HepG2 (cell line): ENCODE data around the gene SERHL2. TPM values are rescaled to one million over a fixed set of nuclear protein-coding genes. Genes with fewer than 3 reads are reported as not detected.
"Not testable (repeated sequence)": the region's sequence is repeated elsewhere in the genome, so short reads cannot be mapped to it uniquely, and the experiment has no call there.

ENCODE experiments used
- ATAC-seq: fragments of 200-7000 bp; cut with Tn5 transposase; 3 replicates; pipeline ENCODE4 v1.9.1; 2020; ENCODE audit warnings: mild to moderate bottlenecking, moderate library complexity
- BruUV-seq: library from RNA; stranded (reverse); fragments of 400-500 nt; replicated peaks from 2 replicates; lab custom pipeline; 2021; lab: Mats Ljungman, UMichigan
- CTCF ChIA-PET: fragments of 300-600 bp; formaldehyde crosslinking; extraction: SDS; loops from one replicate; lab custom pipeline; 2021; ENCODE audit warnings: low total read pairs, inconsistent platforms, low intra/inter-chr PET ratio; lab: Yijun Ruan, JAX
- POLR2A ChIA-PET: fragments of 350-600 bp; sonication (Branson Sonifier 250); formaldehyde crosslinking; loops from one replicate; lab custom pipeline; 2020; ENCODE audit warnings: antibody characterized with exemption, inconsistent platforms; lab: Yijun Ruan, JAX
- DNase-seq: peaks from one replicate; pipeline ENCODE4 v3.0.0-alpha.2; 2015; ENCODE audit warnings: low spot score
- FAIRE-seq: peaks from 3 replicates; lab custom pipeline; 2011; peaks lifted over from hg19 to GRCh38; lab: Jason Lieb, UNC
- H2AFZ ChIP-seq: one replicate; pipeline ENCODE4 v1.6.1; 2011; ENCODE audit warnings: low read length, inconsistent platforms
- H3K27ac ChIP-seq: fragments of 300-600 bp; 3 replicates; pipeline ENCODE4 v1.8.0; 2011; ENCODE audit warnings: mixed run types, mild to moderate bottlenecking, mixed read lengths, low read length, inconsistent platforms; ENCODE audit not compliant: insufficient read depth; ENCODE audit errors: extremely low read length
- H3K27me3 ChIP-seq, 2 experiments: fragments of 200-600 bp in 1 of 2; 2 replicates in 1 of 2; 3 replicates in 1 of 2; pipeline versions ENCODE4 v1.6.0 to v1.8.0; 2011; ENCODE audit warnings: low read length in 2 of 2, mild to moderate bottlenecking in 2 of 2, moderate library complexity in 2 of 2, inconsistent platforms in 1 of 2; ENCODE audit not compliant: insufficient read depth in 2 of 2, control insufficient read depth in 1 of 2
- H3K36me3 ChIP-seq, 2 experiments: fragments of 200-600 bp in 1 of 2; replicated peaks in 1 of 2; 2 replicates in 1 of 2; 3 replicates in 1 of 2; pipeline versions ENCODE4 v1.5.1 to v1.8.0; 2011; ENCODE audit warnings: low read length in 2 of 2, inconsistent platforms in 1 of 2; ENCODE audit not compliant: insufficient read depth in 2 of 2, control insufficient read depth in 1 of 2
- H3K4me1 ChIP-seq: 2 replicates; pipeline ENCODE4 v1.5.1; 2012; ENCODE audit warnings: low read length, inconsistent platforms; ENCODE audit not compliant: insufficient read depth
- H3K4me2 ChIP-seq: 2 replicates; pipeline ENCODE4 v1.6.0; 2011; ENCODE audit warnings: low read depth, low read length, inconsistent platforms
- H3K4me3 ChIP-seq, 3 experiments: fragments of 200-600 bp in 1 of 3; sonication (generic), shearing (Covaris generic) in 1 of 3; replicated peaks in 1 of 3; 2 replicates each; pipeline ENCODE4 v1.5.1; 2011 to 2016; ENCODE audit warnings: low read length in 3 of 3, inconsistent platforms in 2 of 3, low read depth in 2 of 3, mild to moderate bottlenecking in 2 of 3, control low read depth in 1 of 3, mixed read lengths in 1 of 3; ENCODE audit not compliant: insufficient read depth in 1 of 3
- H3K79me2 ChIP-seq: one replicate; pipeline ENCODE4 v1.6.1; 2011; ENCODE audit warnings: low read length, inconsistent platforms; ENCODE audit not compliant: insufficient read depth
- H3K9ac ChIP-seq: 2 replicates; pipeline ENCODE4 v1.6.0; 2011; ENCODE audit warnings: mild to moderate bottlenecking, low read depth, low read length, inconsistent platforms; ENCODE audit not compliant: insufficient read depth
- H3K9me3 ChIP-seq: 2 replicates; pipeline ENCODE4 v1.5.1; 2012; ENCODE audit warnings: mild to moderate bottlenecking, low read length
- H4K20me1 ChIP-seq: 2 replicates; pipeline ENCODE4 v1.6.0; 2011; ENCODE audit warnings: inconsistent platforms, mild to moderate bottlenecking, low read length, moderate library complexity; ENCODE audit not compliant: insufficient read depth
- CCDC6 ChIP-seq: sonication (generic); formaldehyde crosslinking; IDR thresholded peaks from 2 replicates; pipeline ENCODE4 v1.8.1; 2022; ENCODE audit warnings: mild to moderate bottlenecking, missing genetic modification reagents, moderate library complexity
- RAD51 ChIP-seq: fragments of 450-650 bp; IDR thresholded peaks from 2 replicates; pipeline ENCODE4 v1.6.1; 2016; ENCODE audit warnings: borderline replicate concordance
- WGBS: methylation state at CpG from one replicate; pipeline ENCODE4 v1.1.6; 2017; ENCODE audit warnings: low lambda C conversion rate; 5-methylcytosine and 5-hydroxymethylcytosine counted together
- in situ Hi-C: cut with HindIII; loops from 2 replicates; pipeline ENCODE4 v1.10.0; 2017; ENCODE audit warnings: low pct_unique_long_range_greater_than_20kb; ENCODE audit not compliant: extremely low pct_ligation_motif_present
- intact Hi-C: fragments of 100-400 bp; cut with micrococcal nuclease; formaldehyde crosslinking; loops from one replicate; pipeline ENCODE4 v1.10.0; 2022; ENCODE audit not compliant: unreplicated experiment
- polyA plus RNA-seq, 8 experiments: library from polyadenylated mRNA; depleted of rRNA in 3 of 8; stranded (reverse) in 7 of 8; unstranded in 1 of 8; fragments of >200 nt; fragmentation: Illumina TruSeq in 4 of 8; extraction: Trizol in 4 of 8; gene quantifications; 2 replicates each; pipeline versions ENCODE4 v1.2.1 to v1.2.3, GENCODE V29; 2011 to 2016; ENCODE audit warnings: low read depth in 4 of 8, missing spikeins in 1 of 8, mixed read lengths in 1 of 8; ENCODE audit not compliant: insufficient read depth in 1 of 8
- total RNA-seq, 5 experiments: library from RNA; depleted of rRNA; stranded (reverse); fragments of >200 nt; fragmentation: Illumina TruSeq; extraction: Trizol; gene quantifications; 2 replicates each; pipeline ENCODE4 v1.2.3, GENCODE V29; 2016; ENCODE audit warnings: low read depth in 1 of 5

The SERHL2 gene
- total and polyA plus RNA-seq, 2 of the 13 experiments (the other 11 are each of a cell fraction or from before 2014, with no cell fraction given), result 1.0 to 1.8 TPM

DNA sequence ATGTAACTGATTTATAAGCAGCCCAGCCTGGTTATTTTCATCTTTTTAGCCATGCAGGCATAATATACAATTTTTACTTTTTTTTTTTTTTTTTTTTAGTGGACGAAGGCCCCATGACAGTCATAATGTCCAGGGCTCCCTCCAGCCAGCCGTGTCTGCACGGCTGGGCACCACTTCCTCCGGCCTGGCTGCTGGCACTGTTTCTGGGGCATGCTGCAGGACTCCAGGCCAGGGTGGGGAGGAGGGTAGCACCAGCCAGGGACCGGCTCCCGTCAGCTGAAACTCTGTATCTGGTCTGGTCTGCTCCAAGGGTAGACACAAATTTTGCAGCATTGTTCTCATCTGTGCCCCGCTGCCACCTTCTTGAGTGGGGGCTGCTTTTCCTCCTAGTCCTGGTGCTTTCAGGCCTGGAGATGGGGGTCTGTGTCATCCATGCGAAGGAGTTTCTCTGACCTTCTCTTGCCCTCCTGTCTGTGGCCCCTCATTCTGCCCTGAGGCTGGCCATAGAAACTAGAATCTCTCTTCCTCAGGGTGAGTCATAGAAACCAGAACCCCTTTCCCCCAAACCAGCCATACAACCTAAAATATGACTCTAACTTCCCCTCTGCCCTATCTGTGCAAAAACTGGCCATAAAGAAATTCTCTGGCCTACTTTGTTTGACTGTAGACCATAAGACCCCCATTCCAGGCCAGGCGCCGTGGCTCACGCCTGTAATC, 25.0 kb upstream of the SERHL2 start (continued):
- TF ChIP-seq CCDC6 (CRISPR knock-in tag), result no peak

DNA sequence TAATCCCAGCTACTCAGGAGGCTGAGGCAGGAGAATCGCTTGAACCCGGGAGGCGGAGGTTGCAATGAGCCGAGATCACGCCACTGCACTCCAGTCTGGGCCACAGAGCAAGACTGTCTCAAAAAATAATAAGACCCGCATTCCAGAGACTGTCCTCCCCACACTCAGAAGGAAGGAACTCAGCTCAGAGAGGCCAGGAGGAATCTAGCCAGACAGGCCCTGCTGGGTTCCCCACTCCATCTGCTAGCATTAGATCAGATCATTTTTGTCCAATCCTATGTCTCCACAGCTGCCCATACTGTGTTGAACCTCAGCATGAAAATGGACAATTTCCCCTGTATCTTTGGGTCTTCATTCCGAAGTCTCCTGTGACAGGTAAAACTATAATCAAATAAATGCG, 24.3 kb upstream of the SERHL2 start:
- H3K36me3 ChIP-seq, H4K20me1 ChIP-seq, FAIRE-seq, H3K79me2 ChIP-seq, H3K4me2 ChIP-seq, H3K4me3 ChIP-seq, POLR2A ChIA-PET, BruUV-seq, intact Hi-C loops, CTCF ChIA-PET, H3K9ac ChIP-seq, H2AFZ ChIP-seq, DNase-seq, H3K9me3 ChIP-seq, ATAC-seq, in situ Hi-C loops, H3K27me3 ChIP-seq, H3K27ac ChIP-seq: not testable (repeated sequence)
- 77% methylated on average over 3 of the region's 8 CpGs for WGBS
- peaks cover 12% of the 10 kb centered on the region for H3K4me1 ChIP-seq

DNA sequence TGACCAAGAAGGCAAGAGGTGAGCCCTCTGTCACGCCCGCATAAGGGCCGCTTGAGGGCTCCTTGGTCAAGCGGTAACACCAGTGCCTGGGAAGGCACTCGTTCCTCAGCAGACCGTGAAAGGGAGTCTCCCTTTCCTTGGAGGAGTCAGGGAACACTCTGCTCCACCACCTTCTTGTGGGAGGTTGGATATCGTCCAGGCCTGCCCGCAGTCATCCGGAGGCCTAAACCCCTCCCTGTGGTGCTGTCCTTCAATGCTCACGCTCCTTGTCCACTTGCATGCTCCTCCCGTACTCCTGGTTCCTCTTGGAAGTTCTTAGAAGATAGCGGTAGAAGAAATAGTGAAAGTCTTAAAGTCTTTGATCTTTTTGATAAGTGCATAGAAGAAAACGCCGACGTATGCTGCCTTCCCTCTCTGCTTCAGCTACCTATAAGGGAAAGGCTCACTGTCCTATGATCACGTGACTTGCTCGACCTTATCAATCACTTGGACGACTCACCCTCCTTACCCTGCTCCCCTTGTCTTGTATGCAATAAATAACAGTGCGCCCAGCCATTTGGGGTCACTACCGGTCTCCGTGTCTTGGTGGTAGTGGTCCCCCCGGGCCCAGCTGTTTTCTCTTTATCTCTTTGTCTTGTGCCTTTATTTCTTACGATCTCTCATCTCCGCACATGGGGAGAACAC, 22.2 kb upstream of the SERHL2 start:
- H2AFZ ChIP-seq, DNase-seq, in situ Hi-C loops, intact Hi-C loops, H3K4me3 ChIP-seq, H3K9me3 ChIP-seq, POLR2A ChIA-PET, H3K4me2 ChIP-seq, H3K27me3 ChIP-seq, H3K79me2 ChIP-seq, FAIRE-seq, H3K27ac ChIP-seq, BruUV-seq, CTCF ChIA-PET, H4K20me1 ChIP-seq, H3K36me3 ChIP-seq, H3K9ac ChIP-seq, ATAC-seq: not testable (repeated sequence)
- H3K4me1 ChIP-seq, result peaks cover 24% of the 10 kb centered on the region
- 81% methylated on average over 24 of the region's 24 CpGs for WGBS
- peak; percentile 39; the same call in 1 of the 2 replicates for TF ChIP-seq RAD51
